Stomach smooth muscle (tissue), 2 donors: ENCODE data around the gene OR6K2.

Source experiments
- H3K27ac ChIP-seq: one replicate; pipeline ENCODE4 v1.7.0; 2013; ENCODE audit warnings: mild to moderate bottlenecking, low read length, inconsistent platforms
- H3K27me3 ChIP-seq, 2 donors: one replicate each; pipeline ENCODE4 v1.7.0; 2013; ENCODE audit warnings: low read length in 2 of 2; ENCODE audit not compliant: insufficient read depth in 2 of 2, control insufficient read depth in 1 of 2
- H3K36me3 ChIP-seq, 2 donors: one replicate each; pipeline ENCODE4 v1.7.0; 2013; ENCODE audit warnings: low read length in 2 of 2; ENCODE audit not compliant: control insufficient read depth in 2 of 2, insufficient read depth in 2 of 2
- H3K4me1 ChIP-seq: one replicate; pipeline ENCODE4 v1.7.0; 2013; ENCODE audit warnings: low read length; ENCODE audit not compliant: control insufficient read depth, insufficient read depth
- H3K4me3 ChIP-seq, 2 donors: one replicate each; pipeline ENCODE4 v1.7.0; 2013; ENCODE audit warnings: low read length in 2 of 2
- H3K9ac ChIP-seq, 2 donors: one replicate each; pipeline ENCODE4 v1.7.0; 2013; ENCODE audit warnings: low read length in 2 of 2, mild to moderate bottlenecking in 1 of 2
- H3K9me3 ChIP-seq, 2 donors: one replicate each; pipeline ENCODE4 v1.7.0; 2013; ENCODE audit warnings: low read length in 2 of 2; ENCODE audit not compliant: control insufficient read depth in 2 of 2
- donor health status: healthy.
- donor health status: Pancreatic carcinoma.

OR6K2 gene, protein sequence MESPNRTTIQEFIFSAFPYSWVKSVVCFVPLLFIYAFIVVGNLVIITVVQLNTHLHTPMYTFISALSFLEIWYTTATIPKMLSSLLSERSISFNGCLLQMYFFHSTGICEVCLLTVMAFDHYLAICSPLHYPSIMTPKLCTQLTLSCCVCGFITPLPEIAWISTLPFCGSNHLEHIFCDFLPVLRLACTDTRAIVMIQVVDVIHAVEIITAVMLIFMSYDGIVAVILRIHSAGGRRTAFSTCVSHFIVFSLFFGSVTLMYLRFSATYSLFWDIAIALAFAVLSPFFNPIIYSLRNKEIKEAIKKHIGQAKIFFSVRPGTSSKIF

DNA sequence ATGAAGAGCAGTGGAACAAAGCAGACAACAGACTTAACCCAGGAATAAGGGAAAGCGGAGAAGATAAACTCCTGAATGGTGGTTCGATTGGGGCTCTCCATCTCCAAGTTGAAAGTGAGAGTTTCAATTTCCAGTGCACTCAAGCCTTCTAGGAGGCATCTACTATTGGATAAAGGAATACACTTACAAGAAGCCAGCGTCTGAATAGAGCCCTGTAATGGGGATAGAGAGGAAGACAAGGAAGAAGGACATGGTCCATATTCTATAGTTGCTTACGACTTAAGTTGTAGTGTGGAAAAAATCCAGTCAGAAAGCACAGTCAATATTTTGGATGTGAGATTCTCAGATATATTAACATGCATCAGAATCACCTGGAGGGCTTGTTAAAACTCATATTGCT lies at the start of gene OR6K2:
Gene OR6K2 (minus strand): TSS at position 101 of the 400 bp plus-strand sequence. CDS start 0 bp downstream, at position 101.
- Histone ChIP-seq H3K4me3 (no peak within 1 kb of the TSS), H3K9me3 (no peaks in the 10 kb centered on the region), H3K36me3 (no peaks in the 10 kb centered on the region), H3K27ac (no peak within 1 kb of the TSS), H3K4me1 (no peaks in the 10 kb centered on the region), H3K27me3 (no peaks in the 10 kb centered on the region), H3K9ac (no peak within 1 kb of the TSS)

DNA sequence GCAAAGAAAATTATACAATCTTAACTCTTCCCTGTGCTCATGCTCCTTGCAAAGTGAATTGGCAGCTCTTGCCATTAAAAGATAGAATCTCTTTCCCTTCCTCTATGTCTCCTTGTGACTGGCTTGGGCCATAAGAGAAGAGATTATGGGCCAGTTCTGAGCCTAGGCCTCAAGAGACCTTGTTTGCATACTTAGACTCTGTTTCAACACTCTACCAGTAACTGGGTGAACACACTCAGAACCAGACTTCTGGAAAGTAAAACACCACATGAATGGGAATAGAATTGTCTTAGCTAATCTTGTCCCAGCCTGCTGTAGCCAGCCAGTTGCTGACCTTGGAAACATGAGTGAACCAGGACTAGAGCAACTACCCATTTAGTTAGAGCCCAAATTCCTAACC lies 35.4 kb upstream of the OR6K2 start:
- Histone ChIP-seq H3K9ac (no peak overlapping the region), H3K27me3 (no peaks in the 10 kb centered on the region), H3K4me1 (no peaks in the 10 kb centered on the region), H3K36me3 (no peaks in the 10 kb centered on the region), H3K27ac (no peak overlapping the region), H3K4me3 (no peak overlapping the region), H3K9me3 (no peaks in the 10 kb centered on the region)

DNA sequence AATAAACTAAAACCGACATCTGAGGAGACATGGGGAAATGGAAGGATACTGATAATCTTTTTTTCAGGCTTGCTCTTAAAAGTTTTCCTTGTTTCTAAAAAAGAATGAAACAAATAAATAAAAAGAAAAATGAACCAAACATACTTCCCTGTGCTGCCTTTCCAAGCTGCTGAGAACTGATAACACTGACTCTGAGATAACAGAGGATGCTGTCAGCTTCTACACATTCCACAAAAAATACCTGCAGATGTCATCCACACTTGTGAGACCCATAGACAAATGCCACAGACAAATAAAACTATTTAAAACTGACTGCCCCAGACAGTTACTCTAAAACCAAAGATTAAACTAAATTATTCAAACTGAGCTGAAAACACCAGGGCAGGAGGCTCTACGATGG lies 32.1 kb upstream of the OR6K2 start:
- Histone ChIP-seq H3K4me1 (no peaks in the 10 kb centered on the region), H3K9me3 (no peaks in the 10 kb centered on the region), H3K9ac (no peak overlapping the region), H3K27me3 (no peaks in the 10 kb centered on the region), H3K36me3 (no peaks in the 10 kb centered on the region), H3K27ac (no peak overlapping the region), H3K4me3 (no peak overlapping the region)

DNA sequence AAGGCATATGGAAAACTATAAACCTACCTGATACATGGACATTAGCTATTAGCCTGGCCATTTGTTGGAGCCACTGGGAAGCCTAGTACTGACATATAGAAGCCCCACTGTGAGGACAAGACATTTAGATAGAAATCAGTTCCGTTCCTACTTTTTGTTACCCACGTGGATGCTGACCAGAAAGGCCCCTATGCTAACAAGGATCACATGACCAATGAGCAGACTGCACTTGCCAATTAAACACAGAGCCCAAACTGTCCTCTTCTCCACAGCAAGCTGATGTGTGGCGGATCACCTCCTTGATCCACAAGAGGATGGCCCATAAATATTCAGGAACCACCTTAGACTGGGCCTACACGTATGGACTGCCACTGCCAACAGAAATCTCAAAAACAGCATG lies 31.3 kb upstream of the OR6K2 start:
- Histone ChIP-seq H3K36me3 (no peaks in the 10 kb centered on the region), H3K9me3 (no peaks in the 10 kb centered on the region), H3K4me1 (no peaks in the 10 kb centered on the region), H3K4me3 (no peak overlapping the region), H3K27me3 (no peaks in the 10 kb centered on the region), H3K27ac (no peak overlapping the region), H3K9ac (no peak overlapping the region)

DNA sequence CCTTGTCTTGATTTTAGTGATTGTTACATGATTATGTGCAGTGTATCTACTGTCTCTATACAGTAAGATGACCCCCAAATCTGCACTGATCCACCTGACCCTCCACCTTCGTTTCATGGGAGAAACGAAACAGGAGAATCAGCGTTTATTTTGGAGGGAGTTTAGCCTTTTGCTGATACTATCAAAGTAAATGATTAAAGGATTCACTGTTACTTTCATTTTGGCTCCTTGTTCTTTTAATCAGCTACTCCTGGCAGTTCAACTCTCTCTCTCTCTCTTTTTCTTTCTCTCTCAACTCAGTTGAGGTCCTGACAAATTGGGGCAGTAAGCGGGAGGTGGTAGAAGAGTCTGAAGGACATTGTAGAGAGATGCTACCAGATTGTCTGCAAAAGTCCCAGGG lies 30.0 kb upstream of the OR6K2 start:
- H3K4me3 ChIP-seq, result no peak overlapping the region
- H3K9ac ChIP-seq, result no peak overlapping the region
- no peak overlapping the region for H3K27ac ChIP-seq
- no peaks in the 10 kb centered on the region for H3K27me3 ChIP-seq
- H3K4me1 ChIP-seq, result no peaks in the 10 kb centered on the region
- H3K9me3 ChIP-seq, result no peaks in the 10 kb centered on the region
- H3K36me3 ChIP-seq, result no peaks in the 10 kb centered on the region

DNA sequence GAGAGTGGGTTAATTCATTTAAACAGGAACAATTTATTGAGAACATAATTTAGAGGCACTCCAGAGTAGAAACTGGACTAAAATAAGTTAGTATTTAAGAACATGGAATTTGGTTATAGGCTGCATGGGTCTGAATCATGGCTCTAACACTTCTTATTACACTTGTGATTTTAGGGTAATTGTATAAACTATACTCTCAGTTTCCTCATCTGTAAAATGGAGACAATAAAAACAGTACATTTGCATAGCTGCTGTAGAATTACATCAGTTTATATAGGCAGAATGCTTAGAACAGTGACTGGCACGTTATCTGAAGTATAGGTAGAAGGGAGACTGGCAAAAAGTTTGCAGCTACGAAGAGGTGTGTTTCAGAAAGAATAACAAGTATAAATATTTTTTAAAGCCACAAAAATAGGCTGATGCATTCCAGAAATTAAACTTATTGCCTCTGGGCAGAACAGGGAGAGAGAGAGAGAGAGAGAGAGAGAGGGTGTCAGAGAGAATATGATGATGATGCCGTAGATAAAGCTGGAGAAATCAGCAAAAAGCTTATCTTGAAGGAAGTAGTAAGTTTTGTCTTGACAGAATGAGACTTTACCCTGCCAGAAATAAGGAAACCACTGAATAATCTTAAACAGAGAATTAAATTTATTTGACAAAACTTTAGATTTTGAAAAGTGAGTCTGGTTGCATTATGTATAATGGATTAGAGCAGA lies 28.2 kb upstream of the OR6K2 start:
- Histone ChIP-seq H3K4me1 (no peaks in the 10 kb centered on the region), H3K27me3 (no peaks in the 10 kb centered on the region), H3K9ac (no peak overlapping the region), H3K36me3 (no peaks in the 10 kb centered on the region), H3K9me3 (no peaks in the 10 kb centered on the region), H3K27ac (no peak overlapping the region), H3K4me3 (no peak overlapping the region)

DNA sequence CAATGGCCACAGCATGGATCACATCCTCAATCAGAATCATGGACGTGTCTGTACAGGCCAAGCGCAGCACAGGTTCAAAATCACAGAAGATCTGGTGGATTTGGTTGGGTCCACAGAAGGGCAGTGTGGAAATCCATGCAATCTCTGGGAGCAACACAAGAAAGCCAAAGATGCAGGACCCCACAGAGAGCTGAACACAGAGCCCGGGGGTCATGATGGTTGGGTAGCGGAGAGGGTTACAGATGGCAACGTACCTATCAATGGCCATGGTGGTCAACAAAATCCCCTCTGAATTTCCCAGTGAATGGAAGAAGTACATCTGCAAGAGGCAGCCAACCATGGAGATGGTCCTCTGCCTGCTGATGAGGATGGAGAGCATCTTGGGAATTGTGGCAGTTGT lies 24.0 kb upstream of the OR6K2 start:
- H3K4me1 ChIP-seq, result no peaks in the 10 kb centered on the region
- H3K27me3 ChIP-seq, result no peaks in the 10 kb centered on the region
- no peak overlapping the region for H3K4me3 ChIP-seq
- H3K27ac ChIP-seq, result no peak overlapping the region
- H3K9me3 ChIP-seq, result no peaks in the 10 kb centered on the region
- H3K36me3 ChIP-seq, result no peaks in the 10 kb centered on the region
- no peak overlapping the region for H3K9ac ChIP-seq

DNA sequence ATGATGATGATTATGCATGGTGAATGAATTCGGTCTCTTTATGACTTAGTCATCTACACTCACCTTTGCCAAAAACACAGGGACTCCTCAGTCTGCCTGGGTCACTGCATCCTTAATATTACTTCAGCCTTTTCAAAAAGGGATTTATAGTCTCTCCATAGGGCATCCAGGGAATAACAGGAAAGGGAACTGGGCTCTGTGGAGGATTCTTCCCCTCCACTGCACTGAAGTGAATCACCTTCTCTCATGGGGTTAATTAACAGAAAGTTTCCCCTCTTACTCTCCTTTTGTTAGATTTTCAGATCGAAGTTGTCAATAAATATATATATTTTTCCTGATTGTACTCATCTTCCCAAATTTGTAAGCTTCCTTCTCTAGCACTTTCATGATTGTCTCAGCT lies 20.2 kb upstream of the OR6K2 start, which contains the start of gene OR6K3:
Gene OR6K3 (minus strand): TSS at position 101 of the 400 bp plus-strand sequence. CDS start 2,605 bp downstream, outside the sequence.
- no peak within 1 kb of the TSS for H3K4me3 ChIP-seq
- H3K27ac ChIP-seq, result no peak within 1 kb of the TSS
- no peak within 1 kb of the TSS for H3K9ac ChIP-seq
- H3K27me3 ChIP-seq, result no peaks in the 10 kb centered on the region
- H3K36me3 ChIP-seq, result no peaks in the 10 kb centered on the region
- H3K9me3 ChIP-seq, result no peaks in the 10 kb centered on the region
- H3K4me1 ChIP-seq, result no peaks in the 10 kb centered on the region

DNA sequence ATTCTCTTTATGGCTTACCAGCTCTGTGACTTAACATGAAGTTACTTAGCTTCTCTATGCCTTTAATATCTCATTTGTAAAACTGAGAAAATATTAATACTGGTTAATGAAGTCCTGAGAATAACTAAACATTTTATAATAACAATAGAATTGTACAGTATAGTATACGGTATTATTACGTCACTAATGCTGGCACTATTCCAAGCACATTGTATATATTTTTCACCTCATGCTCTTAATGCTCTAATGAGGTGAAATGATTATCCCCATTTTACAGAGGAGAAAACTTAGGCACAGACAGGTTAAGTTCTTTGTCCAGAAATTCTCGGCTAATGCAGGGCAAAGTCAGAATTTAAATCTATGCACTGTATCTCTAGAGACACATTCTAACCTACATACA lies 19.2 kb upstream of the OR6K2 start:
- no peaks in the 10 kb centered on the region for H3K36me3 ChIP-seq
- H3K4me1 ChIP-seq, result no peaks in the 10 kb centered on the region
- no peak overlapping the region for H3K27ac ChIP-seq
- no peak overlapping the region for H3K4me3 ChIP-seq
- H3K9ac ChIP-seq, result no peak overlapping the region
- no peaks in the 10 kb centered on the region for H3K27me3 ChIP-seq
- H3K9me3 ChIP-seq, result no peaks in the 10 kb centered on the region

DNA sequence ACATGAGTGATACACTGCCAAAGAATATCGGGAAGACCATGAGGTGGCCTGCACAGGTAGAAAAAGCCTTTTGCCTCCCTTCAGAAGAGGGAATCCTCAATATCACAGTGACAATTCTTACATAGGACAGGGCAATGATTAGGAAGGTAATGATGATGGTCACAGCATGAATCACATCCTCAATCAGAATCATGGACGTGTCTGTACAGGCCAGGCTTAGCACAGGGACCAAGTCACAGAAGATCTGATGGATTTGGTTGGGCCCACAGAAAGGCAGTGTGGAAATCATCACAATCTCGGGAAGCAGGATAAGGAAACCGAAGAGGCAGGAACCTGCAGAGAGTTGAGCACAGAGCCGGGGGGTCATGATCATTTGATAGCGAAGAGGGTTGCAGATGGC lies 16.9 kb upstream of the OR6K2 start:
- peaks cover 0 to 3% of the 10 kb centered on the region in 2 donors for H3K27me3 ChIP-seq
- no peak overlapping the region for H3K4me3 ChIP-seq
- H3K27ac ChIP-seq, result no peak overlapping the region
- no peaks in the 10 kb centered on the region for H3K4me1 ChIP-seq
- H3K9ac ChIP-seq, result no peak overlapping the region
- H3K36me3 ChIP-seq, result no peaks in the 10 kb centered on the region
- H3K9me3 ChIP-seq, result no peaks in the 10 kb centered on the region

DNA sequence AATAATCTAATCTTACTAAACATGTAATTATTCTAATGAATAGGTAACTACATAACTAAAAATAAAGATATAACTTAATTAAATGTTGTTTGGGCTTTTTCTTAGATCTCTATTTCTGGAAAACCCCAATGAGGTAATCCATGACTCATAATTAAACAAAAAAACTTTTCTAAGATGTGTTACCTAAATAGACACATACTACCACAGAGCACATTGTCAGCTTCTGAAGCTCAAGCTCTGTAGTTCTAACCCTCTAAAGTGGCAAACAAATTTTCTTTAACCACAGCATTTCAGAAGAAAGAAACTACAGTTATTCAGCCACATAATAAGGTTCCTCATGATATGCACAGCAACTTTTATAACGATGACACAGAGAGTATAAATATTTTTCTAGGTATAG lies 15.9 kb upstream of the OR6K2 start:
- Histone ChIP-seq H3K9me3 (no peaks in the 10 kb centered on the region), H3K36me3 (no peaks in the 10 kb centered on the region), H3K9ac (no peak overlapping the region), H3K4me1 (no peaks in the 10 kb centered on the region), H3K27ac (no peak overlapping the region), H3K27me3 (peaks cover 0 to 3% of the 10 kb centered on the region in 2 donors), H3K4me3 (no peak overlapping the region)
